ENCODE measurements around the gene SNCG.

DNA sequence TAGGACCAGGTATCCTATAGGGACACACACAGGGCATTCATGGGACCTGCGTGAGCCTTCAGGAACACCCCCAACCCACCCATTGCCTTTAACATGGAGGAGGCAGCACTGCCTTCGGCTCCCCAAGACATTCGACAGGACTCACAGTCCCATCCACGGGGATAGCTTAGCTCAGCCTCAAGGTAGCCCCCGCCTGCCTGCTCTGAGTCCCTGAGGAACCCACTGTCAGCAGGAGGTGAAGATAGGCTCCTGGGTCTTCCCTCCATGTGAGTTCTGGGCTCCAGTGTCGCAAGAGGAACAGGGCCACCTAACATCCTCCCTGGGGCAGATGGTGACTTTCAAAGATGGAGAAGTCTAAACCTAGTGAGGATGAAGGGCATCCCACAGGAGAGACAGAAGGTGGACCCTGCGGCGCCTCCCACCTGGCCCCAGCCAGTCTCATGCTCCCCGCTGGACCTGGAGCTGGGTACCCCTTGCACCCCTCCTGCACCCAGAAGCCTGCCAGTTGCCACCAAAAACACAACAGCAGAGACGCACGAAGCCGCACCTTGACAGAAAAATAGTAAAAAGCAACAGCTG lies 5.0 kb downstream of the SNCG start:
- TF ChIP-seq CTCF (IDR thresholded peaks at IDR 0.05; ENCODE audit: low read length) (no peak), EZH2 (optimal IDR thresholded peaks at IDR 0.05; ENCODE audit: low read depth, low read length) (no peak), EZH2phosphoT487 (IDR thresholded peaks at IDR 0.05; ENCODE audit: low read length) (no peak)

Data from MM.1S (cell line).